ENCODE results near the gene SBNO1.

Gene SBNO1

GRCh38 chr12:123242116-123242904 lies 122.3 kb downstream of the SBNO1 start:
- Histone ChIP-seq H3K27me3 (replicated peaks; ENCODE audit: control insufficient read depth, insufficient read depth, low read length, poor library complexity, severe bottlenecking) (no peaks in the 10 kb centered on the region), H3K9me3 (ENCODE audit: control insufficient read depth, low read length) (no peaks in the 10 kb centered on the region), H3K36me3 (ENCODE audit: control insufficient read depth, insufficient read depth, low read length) (no peaks in the 10 kb centered on the region), H3K4me1 (ENCODE audit: control insufficient read depth, insufficient read depth, low read length, poor library complexity, severe bottlenecking) (peaks cover 7% of the 10 kb centered on the region), H3K27ac (ENCODE audit: insufficient read depth, low read length, poor library complexity, severe bottlenecking) (no peak overlapping the region), H3K4me3 (ENCODE audit: insufficient read depth, low read depth, low read length, poor library complexity, severe bottlenecking) (no peak overlapping the region)
- DNase-seq, result no peak

Measured in effector memory CD4-positive, alpha-beta T cell (primary cell).